GM18907 (cell line): ENCODE data around the gene ZG16.
"Not testable (repeated sequence)": the region's sequence is repeated elsewhere in the genome, so short reads cannot be mapped to it uniquely, and the experiment has no call there.

Source experiments
- ATAC-seq: cut with Tn5 transposase; IDR thresholded peaks from one replicate; pipeline ENCODE4 v1.9.1; 2021; ENCODE audit warnings: mild to moderate bottlenecking, moderate library complexity; ENCODE audit not compliant: unreplicated experiment

Gene ZG16

GRCh38 chr16:29777576-29778350 is at the start of gene ZG16:
Gene ZG16 (plus strand): TSS chr16:29778256. CDS start chr16:29779267, 1,011 bp downstream.
- no peak for ATAC-seq

DNA sequence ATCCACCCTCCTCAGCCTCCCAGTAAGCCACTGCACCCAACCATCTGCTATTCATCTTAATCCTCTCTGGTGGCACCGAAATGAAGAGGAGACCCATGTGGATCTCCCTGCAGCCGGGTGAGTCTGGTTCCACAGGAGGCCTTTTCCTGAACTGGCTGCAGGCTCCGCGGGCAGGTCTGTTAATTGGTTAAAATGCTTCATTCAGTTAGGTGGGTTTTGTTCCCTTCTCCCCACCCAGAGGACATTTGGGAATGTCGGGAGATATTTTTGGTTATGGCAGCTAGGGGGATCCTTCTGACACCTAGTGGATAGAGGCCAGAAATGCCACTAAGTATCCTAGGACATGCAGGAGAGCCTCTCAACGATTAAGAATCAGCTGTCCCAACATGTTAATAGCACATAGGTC is 48.9 kb upstream of the ZG16 start:
- no peak for ATAC-seq

DNA sequence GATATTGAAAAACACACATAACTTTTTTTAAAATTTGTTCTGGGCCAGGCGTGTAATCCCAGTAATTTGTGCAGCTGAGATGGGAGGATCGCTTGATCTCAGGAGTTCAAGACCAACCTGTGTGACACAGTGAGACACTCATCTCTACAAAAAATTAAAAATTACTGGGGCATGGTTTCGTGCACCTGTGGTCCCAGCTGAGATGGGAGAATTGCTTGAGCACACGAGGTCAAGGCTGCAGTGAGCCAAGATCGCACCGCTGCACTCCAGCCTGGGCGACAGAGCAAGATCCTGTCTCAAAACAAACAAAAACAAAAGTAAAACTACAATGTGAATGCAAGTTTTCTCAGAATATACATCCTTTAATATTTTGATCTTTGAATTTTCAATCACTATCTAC is 47.4 kb upstream of the ZG16 start:
- peak; percentile 38 for ATAC-seq

GRCh38 chr16:29731768-29732601 is 46.1 kb upstream of the ZG16 start:
- peak; percentile 59 for ATAC-seq

DNA sequence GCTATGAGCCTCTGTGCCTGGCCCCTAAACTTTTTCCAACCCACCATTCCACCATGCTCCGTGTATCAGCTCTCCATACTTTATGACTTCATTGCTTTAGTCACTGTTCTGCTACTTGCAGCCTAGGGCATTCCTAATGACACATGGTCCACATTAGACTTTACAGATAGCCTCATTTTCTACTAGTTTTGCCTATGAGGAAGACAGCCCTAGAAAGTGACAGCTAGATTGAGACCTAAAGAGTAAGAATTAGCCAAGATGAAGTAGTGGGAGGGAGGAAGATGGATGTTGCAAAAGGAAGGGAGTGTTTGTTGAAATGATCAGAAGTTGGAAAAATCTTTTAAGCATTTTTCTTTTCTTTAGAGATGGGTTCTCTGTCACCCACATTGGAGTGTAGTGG is 43.3 kb upstream of the ZG16 start:
- ATAC-seq = no peak

GRCh38 chr16:29736112-29736511 is 41.9 kb upstream of the ZG16 start:
- no peak for ATAC-seq

GRCh38 chr16:29736764-29737163 is 41.3 kb upstream of the ZG16 start:
- ATAC-seq = no peak

- ATAC-seq = no peak
These were observed 40.3 kb upstream of the ZG16 start for GRCh38 chr16:29737713-29738112.

DNA sequence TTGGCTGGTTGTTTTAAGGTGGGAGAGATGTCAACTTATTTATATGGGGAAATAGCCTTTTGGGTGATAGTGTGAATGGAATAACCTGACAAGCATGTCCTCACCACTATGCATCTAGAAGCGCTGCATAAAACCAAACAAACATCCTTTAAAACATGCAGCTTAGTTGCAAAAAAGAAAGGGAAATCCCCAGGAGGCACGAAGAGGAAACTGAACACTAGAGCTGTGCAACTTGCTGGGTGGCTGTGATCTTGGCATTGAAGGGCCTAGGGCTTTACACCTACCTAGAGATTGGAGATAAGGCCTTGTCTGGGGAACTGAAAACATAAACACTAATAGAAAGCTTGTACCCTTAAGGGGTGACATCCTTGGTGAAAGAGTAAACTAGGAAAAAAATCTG is 39.5 kb upstream of the ZG16 start:
- peak; percentile 44 for ATAC-seq

DNA sequence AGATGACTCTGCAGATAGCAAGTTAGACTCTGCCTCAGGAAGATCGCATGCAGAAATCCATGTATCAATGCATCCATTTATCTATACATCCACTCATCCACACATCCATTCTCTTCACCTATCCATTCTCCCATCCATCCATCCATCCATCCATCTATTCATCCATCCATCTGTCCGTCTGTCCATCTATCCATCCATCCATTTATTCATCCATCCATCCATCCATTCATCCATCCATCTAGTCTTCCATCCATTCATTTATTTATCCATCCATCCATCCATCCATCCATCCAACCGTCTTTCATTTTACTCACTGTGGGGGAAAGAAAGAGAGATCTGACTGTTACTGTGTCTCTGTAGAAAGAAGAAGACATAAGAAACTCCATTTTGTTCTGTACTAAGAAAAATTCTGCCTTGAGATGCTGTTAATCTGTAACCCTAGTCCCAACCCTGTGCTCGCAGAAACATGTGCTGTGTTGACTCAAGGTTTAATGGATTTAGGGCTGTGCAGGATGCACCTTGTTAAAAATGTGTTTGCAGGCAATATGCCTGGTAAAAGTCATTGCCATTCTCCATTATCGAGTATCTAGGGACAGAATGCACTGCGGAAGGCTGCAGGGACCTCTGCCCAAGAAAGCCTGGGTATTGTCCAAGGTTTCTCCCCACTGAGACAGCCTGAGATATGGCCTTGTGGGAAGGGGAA is 38.0 kb upstream of the ZG16 start:
- not testable (repeated sequence) for ATAC-seq

- ATAC-seq = not testable (repeated sequence)
These were observed 37.4 kb upstream of the ZG16 start for GRCh38 chr16:29740630-29741015.

- no peak for ATAC-seq
These were observed 35.3 kb upstream of the ZG16 start for GRCh38 chr16:29742683-29743275.

DNA sequence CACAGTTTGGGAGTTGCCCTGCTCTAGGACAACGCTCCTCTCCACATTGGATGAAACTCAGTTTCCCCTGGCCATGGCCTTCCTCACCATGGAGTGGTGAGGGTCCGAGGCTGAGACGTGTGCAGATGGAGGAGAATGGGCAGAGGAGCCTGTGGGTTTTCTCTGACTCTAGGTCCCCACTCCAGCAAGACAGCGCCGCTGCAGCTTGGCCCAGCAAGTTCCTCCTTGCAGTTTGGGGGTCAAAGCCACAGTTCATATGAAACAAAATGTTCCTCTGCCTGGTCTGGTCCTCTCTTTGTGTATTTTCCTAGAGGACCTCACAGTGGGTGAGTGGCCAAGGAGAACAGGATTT is 34.6 kb upstream of the ZG16 start:
- ATAC-seq = no peak

DNA sequence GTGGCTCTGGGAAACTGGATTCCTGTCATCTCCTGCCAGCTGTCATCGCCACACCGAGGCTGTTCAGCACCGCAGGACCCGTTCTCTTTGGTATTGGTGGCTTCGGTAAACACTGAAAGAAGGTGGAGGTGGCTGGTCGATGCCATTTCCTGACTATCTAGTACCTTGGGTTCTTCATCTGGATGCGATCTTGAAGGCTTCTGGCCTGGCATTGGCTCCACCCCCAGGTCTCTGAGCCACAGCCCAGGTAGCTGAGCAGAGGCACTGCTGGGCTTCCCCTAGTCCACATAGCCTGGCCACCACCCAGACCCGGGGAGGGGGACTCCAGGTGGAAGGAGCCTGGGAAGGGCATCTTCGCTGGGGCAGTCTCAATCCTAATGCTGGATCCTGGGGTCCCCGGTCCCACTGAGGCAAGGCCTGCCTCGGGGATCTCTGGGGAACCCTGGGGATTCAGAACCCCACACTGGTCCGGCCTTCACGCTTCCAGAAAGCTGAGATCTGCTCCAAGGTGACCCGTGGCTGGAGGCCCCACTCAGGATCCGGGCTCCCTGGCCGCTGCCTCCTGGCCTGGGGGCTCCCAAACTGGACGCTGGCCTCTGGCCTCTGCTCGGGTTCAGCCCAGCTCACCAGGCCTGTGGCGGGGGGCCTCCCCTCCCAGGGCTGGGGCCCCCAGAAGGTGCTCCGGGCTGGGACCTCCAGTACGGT is 34.1 kb upstream of the ZG16 start:
- no peak for ATAC-seq

DNA sequence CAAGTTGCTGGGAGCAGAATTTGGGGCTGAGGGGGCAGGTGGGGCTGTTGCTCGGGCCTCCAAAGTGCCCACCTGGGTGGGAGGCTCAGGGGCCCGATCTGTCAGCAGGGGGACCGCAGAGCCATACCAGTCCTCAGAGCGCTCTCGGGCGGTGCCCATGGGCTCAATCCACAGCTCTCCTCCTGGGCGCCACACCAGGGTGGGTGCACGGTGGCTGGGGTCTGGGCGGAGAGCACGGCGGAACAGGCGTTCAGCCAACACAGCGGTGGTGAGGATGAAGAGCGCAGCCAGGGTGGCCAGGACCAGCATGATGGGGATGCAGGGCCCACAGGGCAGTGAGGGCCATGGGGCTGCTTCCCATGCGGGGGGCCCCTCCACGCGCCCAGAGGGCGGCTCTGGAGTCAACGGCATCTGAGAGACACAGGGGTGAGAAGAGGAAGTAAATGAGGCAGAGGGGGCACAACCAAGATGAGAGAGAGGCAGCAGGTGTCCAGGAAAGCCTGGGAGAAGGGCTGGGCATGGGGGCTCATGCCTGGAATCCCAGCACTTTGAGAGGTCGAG is 33.4 kb upstream of the ZG16 start:
- no peak for ATAC-seq

- ATAC-seq = peak; percentile 38
These were observed 32.8 kb upstream of the ZG16 start for GRCh38 chr16:29745121-29745852.

- ATAC-seq = peak; percentile 88
These were observed 32.2 kb upstream of the ZG16 start, which contains the start of gene C16orf54 for GRCh38 chr16:29745853-29746345. Gene C16orf54 (minus strand): TSS chr16:29745990. CDS start chr16:29744951, 1,039 bp downstream.

- not testable (repeated sequence) for ATAC-seq
These were observed 31.5 kb upstream of the ZG16 start for GRCh38 chr16:29746518-29746917.
